Nephron (organoid): Measurements from ENCODE around the gene AGAP1.

Experiments
- H3K27ac Mint-ChIP-seq, 3 experiments: 2 replicates each; pipeline ENCODE4 v1.8.0; 2020; ENCODE audit warnings: mixed read lengths in 3 of 3, mild to moderate bottlenecking in 2 of 3, moderate library complexity in 1 of 3
- H3K27me3 Mint-ChIP-seq: 2 replicates; pipeline ENCODE4 v1.8.0; 2021; ENCODE audit warnings: low read depth, mild to moderate bottlenecking, moderate library complexity, mixed read lengths
- H3K36me3 Mint-ChIP-seq: 2 replicates; pipeline ENCODE4 v1.8.0; 2020; ENCODE audit warnings: low read depth, mixed read lengths
- H3K4me1 Mint-ChIP-seq: 2 replicates; pipeline ENCODE4 v1.8.0; 2020; ENCODE audit warnings: mixed read lengths
- H3K4me3 Mint-ChIP-seq, 3 experiments: 2 replicates each; pipeline ENCODE4 v1.8.0; 2020; ENCODE audit warnings: mild to moderate bottlenecking in 3 of 3, mixed read lengths in 3 of 3, moderate library complexity in 2 of 3
- H3K9me3 Mint-ChIP-seq: 2 replicates; pipeline ENCODE4 v1.8.0; 2020; ENCODE audit warnings: mixed read lengths
- CTCF ChIP-seq, 3 experiments: fragments of 200-600 bp; sonication (generic); IDR thresholded peaks; one replicate each; pipeline ENCODE4 v1.5.0; 2021; ENCODE audit warnings: antibody characterized with exemption in 3 of 3; ENCODE audit not compliant: unreplicated experiment in 3 of 3

AGAP1 gene

GRCh38 chr2:235555371-235555770, 61.5 kb downstream of the AGAP1 start:
- Mint-ChIP-seq H3K27me3 (peaks cover 22% of the 10 kb centered on the region), H3K9me3 (no peaks in the 10 kb centered on the region), H3K4me3 (no peak overlapping the region), H3K27ac (no peak overlapping the region), H3K36me3 (no peaks in the 10 kb centered on the region), H3K4me1 (peaks cover 10% of the 10 kb centered on the region)
- TF ChIP-seq CTCF (IDR thresholded peaks at IDR 0.05; ENCODE audit: unreplicated experiment in 3 of 3) = no peak

GRCh38 chr2:235556086-235556485, 62.2 kb downstream of the AGAP1 start:
- Mint-ChIP-seq H3K4me3 (no peak overlapping the region), H3K27me3 (peaks cover 22% of the 10 kb centered on the region), H3K4me1 (peaks cover 13% of the 10 kb centered on the region), H3K27ac (no peak overlapping the region), H3K9me3 (no peaks in the 10 kb centered on the region), H3K36me3 (no peaks in the 10 kb centered on the region)
- TF ChIP-seq CTCF (IDR thresholded peaks at IDR 0.05; ENCODE audit: unreplicated experiment in 3 of 3) = no peak

DNA sequence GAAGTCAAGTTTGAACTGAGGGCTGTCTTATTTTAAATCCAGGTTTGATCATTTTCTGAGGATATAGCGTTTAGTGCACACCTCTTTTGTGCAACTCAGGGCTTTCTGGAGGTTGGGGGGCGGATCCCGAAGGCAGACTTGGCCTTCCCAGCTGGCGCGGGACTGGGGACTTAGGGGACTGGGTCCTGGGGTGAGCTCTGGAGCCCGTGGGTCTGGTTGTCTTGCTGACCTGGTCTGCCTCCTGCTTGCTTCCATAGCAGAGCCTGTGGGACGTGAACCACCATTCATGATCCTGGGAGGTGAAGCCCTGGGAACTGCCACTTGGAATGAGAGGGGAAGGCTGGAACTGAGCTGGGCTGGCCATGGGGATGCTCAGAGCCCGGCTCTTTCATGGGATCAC, 63.1 kb downstream of the AGAP1 start:
- no peaks in the 10 kb centered on the region for H3K36me3 Mint-ChIP-seq
- H3K27ac Mint-ChIP-seq = no peak overlapping the region
- H3K27me3 Mint-ChIP-seq = peaks cover 25% of the 10 kb centered on the region
- H3K4me1 Mint-ChIP-seq = peaks cover 17% of the 10 kb centered on the region
- H3K4me3 Mint-ChIP-seq = no peak overlapping the region
- no peaks in the 10 kb centered on the region for H3K9me3 Mint-ChIP-seq
- no peak for TF ChIP-seq CTCF (IDR thresholded peaks at IDR 0.05; ENCODE audit: unreplicated experiment in 3 of 3)

DNA sequence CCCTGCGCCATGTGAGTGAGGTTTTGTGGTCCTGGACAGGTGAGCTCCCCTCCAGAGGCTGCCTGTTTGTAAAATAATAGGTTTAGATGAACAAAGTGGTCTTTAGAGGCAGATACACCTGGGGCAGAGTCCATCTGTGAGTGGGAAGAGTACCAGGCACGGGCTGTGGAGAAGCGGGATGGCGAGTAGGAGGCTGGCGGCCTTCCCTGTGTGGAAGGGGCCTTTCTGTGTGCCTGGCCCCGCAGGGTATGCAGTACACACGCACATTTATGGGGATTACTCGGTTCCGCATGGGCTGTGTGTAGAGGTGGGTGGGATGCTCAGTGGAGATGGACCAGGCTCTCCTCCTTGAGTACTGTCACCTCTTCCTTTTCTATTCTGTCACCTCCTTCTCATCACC, 64.1 kb downstream of the AGAP1 start:
- Mint-ChIP-seq H3K9me3 (no peaks in the 10 kb centered on the region), H3K4me1 (peaks cover 18% of the 10 kb centered on the region), H3K27me3 (peaks cover 24% of the 10 kb centered on the region), H3K36me3 (no peaks in the 10 kb centered on the region), H3K27ac (no peak overlapping the region), H3K4me3 (no peak overlapping the region)
- no peak for TF ChIP-seq CTCF (IDR thresholded peaks at IDR 0.05; ENCODE audit: unreplicated experiment in 3 of 3)

DNA sequence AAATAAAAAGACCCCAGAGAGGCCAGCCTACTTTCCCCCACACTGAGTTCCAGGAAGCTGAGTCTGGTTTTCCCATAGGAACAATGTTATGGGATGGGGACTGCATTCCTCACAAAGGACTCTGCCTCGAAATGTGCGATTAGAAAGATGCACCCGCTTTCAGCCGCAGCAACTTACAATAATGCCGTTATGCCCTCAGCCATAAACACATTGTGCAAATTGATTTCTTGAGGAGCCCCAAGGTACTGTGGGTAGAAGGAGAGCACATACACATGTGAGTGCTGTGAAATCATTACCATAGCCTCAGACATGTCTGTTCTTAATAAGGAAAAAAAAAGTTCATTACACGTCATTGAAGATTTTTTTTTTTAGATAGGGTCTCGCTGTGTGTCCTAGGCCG, 64.7 kb downstream of the AGAP1 start:
- no peak for TF ChIP-seq CTCF (IDR thresholded peaks at IDR 0.05; ENCODE audit: unreplicated experiment in 3 of 3)
- H3K36me3 Mint-ChIP-seq = no peaks in the 10 kb centered on the region
- H3K9me3 Mint-ChIP-seq = no peaks in the 10 kb centered on the region
- no peak overlapping the region for H3K27ac Mint-ChIP-seq
- H3K27me3 Mint-ChIP-seq = peaks cover 18% of the 10 kb centered on the region
- H3K4me1 Mint-ChIP-seq = peaks cover 25% of the 10 kb centered on the region
- H3K4me3 Mint-ChIP-seq = no peak overlapping the region

- TF ChIP-seq CTCF (IDR thresholded peaks at IDR 0.05; ENCODE audit: unreplicated experiment in 3 of 3) = no peak
- Mint-ChIP-seq H3K36me3 (no peaks in the 10 kb centered on the region), H3K4me3 (no peak overlapping the region)
Observed at GRCh38 chr2:235560345-235560744, 66.5 kb downstream of the AGAP1 start.

More at GRCh38 chr2:235560345-235560744, 66.5 kb downstream of the AGAP1 start:
- no peak overlapping the region for H3K27ac Mint-ChIP-seq
- peaks cover 14% of the 10 kb centered on the region for H3K27me3 Mint-ChIP-seq
- peaks cover 31% of the 10 kb centered on the region for H3K4me1 Mint-ChIP-seq
- no peaks in the 10 kb centered on the region for H3K9me3 Mint-ChIP-seq
